ENCODE measurements around the gene TECPR1.

Gene TECPR1

DNA sequence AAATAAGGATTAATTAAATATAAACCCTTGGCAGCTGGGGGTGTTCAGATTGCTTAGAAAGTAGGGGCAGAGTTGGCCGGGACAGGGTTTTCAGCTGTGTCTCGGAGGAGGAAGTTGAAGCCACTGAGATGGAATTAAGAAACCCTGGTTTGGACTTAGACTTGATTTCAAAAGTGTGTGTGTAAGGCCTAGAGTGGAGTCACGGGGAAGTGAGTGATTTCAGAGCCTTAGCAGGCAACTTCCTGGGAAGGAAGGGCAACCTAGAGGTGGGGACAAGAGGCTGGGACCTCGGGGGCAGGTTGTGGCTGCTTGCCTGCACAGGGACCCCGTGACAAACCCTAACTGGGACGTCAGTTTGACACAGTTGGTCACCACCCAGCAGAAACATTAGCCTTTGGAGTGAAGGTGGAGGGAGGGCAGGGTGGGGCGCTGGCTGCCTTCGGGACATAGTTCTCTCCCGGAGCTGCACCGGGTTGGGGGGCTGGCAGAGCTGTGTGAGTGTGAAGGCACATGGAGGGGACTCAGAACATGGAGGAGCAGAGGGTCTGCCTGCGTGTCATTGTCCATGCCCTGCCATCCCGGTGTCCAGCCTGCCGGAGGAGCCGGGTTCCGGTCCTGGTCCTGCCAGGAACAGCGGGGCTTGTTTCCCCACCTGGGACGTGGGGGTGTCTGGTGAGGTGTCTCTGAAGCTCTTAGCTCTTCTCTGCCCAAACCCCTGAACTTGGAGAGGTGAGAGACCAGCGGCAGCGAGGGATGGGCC, 31.3 kb upstream of the TECPR1 start:
- DNase-seq (ENCODE audit: low spot score) = no peak

DNA sequence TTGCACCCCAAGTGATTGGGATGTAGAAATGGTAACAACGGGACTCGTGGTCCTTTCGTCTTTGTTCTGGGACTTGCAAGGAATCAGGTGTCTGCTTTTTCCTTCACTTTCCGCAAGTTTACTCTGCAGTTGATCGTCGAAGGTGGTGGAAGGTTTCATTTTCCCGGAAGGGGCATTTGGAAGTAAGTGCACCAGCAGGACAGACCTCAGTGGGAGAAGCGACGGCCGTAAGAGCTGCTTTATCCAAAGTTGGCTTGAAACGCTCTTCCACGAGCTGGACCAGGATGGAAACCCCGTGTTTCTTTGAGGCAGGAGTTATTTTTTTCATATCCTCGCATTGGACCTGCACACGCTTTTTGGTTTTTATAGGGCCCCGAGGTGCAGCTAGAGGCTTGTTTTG, 30.7 kb upstream of the TECPR1 start:
- DNase-seq (ENCODE audit: low spot score) = no peak

DNA sequence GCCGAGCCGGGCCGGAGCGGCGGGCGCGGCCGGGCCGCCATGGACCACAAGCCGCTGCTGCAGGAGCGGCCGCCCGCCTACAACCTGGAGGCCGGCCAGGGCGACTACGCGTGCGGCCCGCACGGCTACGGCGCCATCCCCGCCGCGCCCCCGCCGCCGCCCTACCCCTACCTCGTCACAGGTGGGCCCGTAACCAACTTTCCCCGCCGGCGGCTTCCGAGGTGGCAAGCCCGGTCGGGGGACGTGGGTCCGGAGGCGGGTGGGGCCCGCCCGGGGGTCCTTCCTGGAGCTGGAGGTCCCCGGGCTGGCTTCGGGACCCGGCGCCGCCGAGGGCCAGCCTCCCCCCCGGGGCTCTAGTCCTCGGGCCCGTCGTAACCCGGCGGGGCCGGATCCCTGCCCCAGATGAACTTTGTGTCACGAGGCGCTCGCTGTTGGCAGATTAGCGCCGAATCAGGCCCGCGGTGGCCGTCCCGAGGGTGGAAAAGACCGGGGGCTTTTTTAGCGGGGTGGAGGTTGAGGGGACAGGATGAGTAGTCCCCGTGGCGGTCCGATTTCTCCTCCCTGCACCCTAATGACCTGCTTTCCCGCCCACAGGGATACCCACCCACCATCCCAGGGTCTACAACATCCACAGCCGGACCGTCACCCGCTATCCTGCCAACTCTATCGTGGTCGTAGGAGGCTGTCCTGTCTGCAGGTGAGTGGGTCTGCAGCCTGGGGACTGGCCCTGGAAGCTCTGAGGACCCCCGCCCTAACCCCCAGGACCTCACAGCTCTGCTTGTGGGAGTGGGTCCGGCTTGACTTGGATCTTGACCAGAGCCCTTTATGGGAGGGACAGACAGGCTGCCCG, 29.9 kb upstream of the TECPR1 start:
- peak; percentile 34 for DNase-seq (ENCODE audit: low spot score)

DNA sequence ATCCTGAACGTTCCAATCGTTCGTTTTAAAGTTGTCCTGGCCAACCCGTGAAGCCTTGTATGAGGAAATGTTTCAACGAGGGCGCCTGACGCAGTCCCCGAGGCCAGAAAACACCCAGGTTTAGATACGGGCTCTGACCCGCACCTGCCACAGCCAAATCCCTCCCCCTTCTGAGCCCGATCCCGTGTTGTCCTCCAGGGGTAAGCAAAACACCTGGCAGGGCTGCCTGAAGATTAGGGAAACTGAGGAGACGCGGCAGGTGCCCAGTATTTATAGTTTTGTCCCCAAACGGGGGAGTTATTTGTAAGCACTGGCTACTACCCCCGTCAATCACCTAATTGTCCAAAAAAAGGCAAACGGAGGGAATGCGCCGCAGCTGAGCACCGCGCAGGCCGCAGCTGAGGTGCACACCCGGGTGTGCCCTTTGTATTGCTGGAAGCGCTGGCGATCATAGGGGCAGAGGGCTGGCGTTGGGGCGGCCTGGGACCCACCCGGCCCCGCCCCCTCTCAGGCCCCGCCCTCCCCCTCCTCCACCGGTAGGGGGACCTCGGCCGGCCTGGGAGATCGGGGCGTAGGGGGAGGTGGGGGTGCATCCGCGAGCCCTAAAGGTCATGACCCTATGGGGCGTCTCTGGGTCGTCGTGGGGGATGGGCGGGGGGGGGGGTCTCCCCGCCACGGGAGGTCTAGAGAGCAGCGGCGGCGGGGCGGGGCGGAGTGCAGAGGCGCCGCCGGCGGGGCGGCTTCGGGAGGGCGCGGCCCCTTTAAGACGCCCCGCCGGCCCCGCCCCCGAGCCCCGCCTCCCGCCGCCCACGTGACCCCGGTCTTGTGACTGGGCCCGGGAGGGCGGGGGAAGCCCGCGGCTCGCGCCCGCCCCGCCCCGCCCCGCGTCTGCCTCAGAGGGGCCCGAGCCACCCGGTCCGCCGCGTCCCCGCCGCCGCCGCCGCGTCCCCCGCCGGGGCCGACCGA, 29.0 kb upstream of the TECPR1 start, which contains the start of gene BRI3:
Gene BRI3 (plus strand): TSS at position 896 of the 966 bp plus-strand sequence. CDS start 110 bp downstream, outside the sequence.
- peak; percentile 93 for DNase-seq (ENCODE audit: low spot score)

DNA sequence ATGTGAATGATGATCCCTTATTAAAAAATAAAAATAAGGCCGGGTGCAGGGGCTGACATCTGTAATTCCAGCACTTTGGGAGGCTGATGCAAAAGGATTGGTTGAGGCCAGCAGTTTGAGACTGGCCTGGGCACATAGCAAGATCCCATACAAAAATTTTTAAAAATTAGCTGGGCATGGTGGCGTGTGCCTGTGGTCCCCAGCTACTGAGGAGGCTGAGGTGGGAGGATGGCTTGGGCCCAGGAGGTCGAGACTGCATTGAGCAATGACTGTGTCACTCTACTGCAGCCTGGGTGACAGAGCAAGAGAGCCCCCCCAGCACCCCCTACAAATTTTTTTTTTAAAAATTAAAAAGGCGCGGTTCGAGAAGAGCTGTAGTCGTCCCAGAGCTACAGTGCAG, 28.3 kb upstream of the TECPR1 start:
- DNase-seq (ENCODE audit: low spot score) = no peak

DNA sequence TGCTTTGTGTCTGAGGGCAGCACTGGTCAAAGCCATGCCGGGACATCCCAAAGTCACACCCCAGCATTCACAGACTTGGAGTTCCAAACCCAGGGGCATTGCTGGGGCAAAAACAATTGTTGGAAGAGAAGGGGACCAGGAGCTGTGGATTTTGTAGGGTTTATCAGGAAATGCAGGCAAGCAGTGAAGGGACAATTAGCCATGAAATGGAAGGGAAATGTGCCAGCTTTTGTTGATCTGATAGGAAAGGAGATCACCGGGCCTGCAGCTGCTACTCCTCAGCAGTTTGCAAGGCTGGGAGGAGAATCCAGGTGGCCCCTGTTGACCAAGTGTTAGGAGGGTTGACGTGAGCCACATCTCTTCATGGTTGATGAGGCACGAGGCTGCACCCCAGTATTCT, 26.9 kb upstream of the TECPR1 start:
- no peak for DNase-seq (ENCODE audit: low spot score)

DNA sequence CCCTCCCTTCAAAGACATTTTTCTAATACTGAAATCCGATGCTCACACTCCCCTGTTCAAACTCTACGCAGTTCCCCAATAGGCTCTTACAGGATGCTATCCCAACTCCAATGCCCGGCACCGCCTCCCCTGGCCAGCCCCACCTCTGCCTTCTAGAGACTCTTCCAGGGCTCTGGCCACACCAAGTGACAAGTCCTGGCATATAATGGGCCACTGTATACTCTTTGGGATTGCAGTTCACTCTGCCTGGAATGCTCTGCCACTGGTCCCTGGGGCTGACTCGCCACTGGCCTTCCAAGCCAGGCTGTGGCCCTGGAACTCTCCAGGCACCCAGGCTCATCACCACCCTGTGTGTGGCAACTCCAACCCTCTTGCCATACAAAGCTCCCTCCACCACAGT, 26.4 kb upstream of the TECPR1 start:
- no peak for DNase-seq (ENCODE audit: low spot score)

DNA sequence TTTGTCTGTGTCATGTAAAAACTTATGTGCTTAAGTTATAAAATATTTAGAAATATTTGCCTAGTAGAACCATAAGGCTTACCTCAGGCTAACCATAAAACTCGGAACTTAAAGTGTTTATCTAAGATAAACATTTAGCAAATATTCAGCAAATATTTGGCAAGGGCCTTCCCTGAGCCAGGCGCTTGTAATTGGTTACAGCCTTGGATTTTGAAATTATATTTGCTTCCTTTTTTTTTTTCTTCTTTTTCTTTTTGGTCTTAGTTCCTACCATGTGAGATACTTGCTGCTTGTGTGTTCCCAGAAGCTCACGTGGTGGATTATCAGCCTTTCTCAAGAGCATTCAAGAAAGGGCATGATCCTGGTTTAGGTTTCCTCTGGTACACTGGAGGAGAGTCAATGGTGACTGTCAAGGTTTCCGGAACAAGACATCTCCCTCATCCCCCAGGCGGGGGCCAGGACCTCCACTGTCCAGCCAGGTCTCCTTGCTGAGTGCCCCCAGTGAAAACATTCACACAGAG, 24.3 kb upstream of the TECPR1 start:
- no peak for DNase-seq (ENCODE audit: low spot score)

DNA sequence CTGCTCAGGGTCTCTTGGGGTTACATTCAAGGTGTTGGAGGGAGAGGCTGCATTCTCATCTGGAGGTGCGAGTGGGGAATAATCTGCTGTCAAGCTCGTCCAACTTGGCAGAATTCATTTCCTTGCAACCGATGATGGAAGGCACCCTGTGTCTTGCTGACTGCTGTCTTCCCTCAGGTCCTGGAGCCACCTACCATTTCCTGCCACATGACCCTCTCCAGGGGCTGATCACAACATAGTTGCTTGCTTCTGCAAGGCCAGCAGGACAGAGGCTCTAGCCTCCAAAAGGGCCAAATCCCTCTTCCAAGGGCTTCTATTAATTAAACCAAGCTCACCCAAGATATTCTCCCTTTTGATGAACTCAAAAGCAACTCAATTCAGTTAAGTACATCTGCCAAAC, 15.3 kb upstream of the TECPR1 start:
- no peak for DNase-seq (ENCODE audit: low spot score)

DNA sequence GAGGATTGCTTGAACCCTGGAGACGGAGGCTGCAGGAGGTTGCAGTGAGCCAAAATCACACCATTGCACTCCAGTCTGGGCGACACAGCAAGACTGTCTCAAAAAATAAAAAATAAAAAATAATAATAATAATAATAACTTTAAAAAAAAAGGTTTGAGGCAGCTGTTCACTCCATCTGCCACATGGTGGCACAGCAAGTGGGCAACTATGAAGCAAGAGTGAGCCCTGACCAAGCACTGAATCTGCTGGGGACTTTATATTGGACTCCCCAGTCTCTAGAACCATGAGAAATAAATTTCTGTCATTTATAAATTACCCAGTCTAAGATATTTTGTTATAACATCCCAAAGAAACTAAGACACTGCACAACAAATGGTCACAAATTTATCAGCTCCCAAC, 14.8 kb upstream of the TECPR1 start:
- DNase-seq (ENCODE audit: low spot score) = peak; percentile 18

DNA sequence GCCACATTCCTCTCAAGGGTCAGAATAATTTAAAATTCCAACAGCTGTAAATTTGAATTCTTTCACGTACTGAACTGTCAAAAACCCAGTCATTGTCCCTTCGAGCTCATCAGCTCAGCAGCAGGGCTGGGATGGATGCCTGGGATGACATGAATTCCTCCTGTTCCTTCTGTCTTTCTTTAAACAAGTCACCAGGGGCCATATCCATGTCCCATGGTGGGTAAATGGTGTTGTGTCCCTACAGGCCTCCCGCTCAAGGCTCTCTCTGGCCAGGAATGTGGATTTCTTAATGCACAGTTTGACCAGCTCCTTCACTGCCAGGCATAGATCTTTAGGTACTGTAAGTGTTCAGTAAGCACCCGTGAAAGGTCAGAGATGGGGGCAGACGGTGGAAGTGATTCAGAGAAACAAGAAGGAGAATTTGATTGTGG, 13.8 kb upstream of the TECPR1 start:
- no peak for DNase-seq (ENCODE audit: low spot score)

DNA sequence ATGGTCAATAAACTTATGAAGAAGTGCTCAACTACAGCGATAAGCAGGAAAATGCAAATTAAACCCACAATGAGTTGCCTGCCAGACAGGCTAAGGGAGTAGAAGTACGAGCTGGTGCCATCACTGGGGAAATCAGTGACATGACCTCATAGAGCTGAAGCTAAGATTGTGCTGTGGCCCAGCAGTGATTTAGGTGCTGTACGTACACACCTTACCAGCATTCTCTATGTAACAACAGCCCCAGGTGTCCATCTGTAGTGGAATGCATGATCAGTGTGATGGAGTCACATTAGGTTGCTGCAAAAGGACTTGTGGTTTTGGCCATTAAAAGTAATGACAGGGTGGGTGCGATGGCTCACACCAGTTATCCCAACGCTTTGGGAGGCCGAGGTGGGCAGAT, 5.7 kb upstream of the TECPR1 start:
- DNase-seq (ENCODE audit: low spot score) = no peak

DNA sequence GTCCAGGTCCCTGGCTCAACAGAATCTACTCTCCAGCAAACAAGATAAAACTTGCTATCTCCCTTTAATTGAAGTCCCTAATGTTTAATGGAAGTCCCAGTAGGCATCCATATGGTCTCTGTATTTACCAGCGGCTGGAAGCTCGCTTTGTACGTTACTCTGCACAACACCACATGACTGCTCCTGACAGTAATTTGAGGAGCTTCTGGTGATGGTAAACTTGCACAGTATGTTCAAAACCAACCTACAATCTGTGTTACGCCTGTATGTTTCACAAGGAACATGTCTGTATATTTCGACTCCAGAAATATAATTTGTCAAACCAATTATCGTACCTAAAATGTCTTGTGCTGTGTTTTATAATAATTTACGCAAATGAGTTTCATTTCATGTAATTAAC, 4.4 kb upstream of the TECPR1 start:
- no peak for DNase-seq (ENCODE audit: low spot score)

DNA sequence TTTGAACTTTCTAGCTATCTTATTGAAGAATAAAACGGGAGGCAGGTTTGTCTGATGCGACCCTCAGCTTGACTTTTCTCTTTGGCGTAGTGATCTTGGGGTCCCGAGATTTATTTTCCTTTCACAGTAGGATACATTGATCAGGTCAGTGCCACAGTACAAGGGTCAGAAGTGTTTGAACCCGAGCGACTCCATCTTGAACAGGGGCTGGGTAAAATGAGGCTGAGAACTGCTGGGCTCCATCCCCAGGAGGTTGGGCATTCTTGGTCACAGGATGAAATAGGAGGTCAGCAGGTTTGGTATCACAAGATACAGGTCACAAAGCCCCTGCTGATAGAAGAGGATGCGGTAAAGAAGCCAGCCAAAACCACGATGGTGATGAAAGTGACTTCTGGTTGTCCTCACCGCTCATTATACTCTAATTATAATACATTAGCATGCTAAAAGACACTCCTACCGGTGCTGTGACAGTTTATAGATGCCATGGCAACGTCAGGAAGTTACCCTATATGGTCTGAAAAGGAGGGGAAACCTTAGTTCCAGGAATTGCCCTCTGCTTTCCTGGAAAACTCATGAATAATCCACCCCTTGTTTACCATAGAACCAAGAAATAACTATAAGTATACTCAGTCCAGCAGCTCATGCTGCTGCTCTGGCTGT, 3.0 kb upstream of the TECPR1 start:
- peak; percentile 46 for DNase-seq (ENCODE audit: low spot score)

DNA sequence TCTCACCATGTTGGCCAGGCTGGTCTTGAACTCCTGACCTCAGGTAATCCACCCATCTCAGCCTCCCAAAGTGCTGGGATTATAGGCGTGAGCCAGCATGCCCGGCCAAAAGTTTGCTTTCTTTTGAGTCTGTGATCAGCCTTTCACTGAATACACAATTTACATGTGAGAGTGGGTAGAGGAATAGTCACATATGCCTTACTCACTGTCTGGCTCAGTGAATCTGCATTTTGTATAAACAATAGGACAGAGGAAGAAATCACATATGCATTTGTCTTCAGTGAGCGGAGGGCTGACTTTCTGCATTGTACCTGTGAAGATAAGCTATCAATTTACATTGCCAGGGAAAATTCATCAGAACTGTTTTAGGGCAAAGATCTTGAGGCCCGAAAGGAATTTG, 2.5 kb upstream of the TECPR1 start:
- no peak for DNase-seq (ENCODE audit: low spot score)

DNA sequence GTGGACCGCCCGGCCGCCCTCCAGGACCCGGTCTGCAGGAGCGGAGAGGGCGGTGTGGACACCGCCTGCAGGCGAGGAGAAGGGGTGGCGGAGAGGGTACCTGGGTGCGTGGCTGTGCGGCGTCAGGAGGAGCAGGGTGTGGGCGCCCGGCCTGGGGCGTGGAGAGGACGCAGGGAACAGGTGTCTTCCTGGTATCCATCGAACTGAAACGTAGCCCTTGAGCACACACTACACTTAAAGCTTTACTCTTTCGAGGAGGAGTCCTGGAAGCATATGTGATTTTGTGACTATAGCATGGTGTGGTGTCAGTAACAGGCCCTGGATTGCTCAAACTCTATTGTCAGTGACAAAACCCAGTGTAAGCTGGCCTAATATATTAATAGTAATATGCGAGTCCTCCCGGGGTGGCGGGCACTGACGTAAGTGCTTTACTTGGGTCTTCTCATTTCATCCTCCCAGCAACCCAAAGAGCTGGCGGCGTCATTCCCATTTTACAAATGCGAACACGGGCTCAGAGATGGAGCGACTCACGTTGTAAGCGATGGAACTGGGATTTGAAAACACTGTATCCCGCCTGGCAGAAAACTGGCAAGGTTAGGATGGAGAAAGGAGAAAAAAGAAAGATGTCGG, 508 bp upstream of the TECPR1 start:
- no peak for DNase-seq (ENCODE audit: low spot score)

DNA sequence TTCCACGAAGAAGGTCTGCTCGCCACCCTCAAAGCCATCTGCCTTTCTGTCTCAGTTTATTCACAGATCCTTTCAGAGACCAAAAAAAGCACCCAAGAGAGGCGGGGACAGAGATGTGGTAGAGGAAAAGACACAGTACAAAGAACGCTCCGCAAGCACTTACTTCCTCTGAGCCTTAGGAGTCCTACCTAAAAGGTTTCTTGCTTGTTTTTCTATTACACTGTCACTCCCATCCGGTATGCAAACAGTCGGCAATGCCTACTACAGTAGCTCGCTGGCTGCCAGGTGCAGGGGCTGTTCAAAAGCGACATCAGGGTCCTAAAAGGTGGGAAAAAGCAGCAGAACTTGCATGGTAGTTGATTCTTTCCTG, 816 bp downstream of the TECPR1 start:
- DNase-seq (ENCODE audit: low spot score) = no peak

DNA sequence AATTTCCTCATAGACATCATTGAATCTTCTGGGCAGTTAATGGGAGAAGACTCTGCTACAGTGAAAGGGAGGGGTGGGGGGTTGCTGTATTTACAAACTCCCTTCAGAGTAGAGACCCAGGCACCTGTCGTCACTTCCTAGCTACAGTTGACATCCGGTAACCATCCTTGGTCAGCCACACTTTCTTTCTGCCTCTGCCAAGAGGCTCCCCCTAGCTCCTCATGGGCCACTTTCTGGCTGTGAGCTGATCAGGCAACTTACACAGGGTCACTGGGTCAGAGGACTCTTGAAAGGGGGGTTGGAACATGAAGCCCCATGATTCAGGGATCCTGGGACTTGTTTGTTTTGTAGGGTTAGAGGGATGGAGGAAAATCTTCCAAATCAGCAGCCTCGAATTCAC, 1.2 kb downstream of the TECPR1 start:
- no peak for DNase-seq (ENCODE audit: low spot score)

DNA sequence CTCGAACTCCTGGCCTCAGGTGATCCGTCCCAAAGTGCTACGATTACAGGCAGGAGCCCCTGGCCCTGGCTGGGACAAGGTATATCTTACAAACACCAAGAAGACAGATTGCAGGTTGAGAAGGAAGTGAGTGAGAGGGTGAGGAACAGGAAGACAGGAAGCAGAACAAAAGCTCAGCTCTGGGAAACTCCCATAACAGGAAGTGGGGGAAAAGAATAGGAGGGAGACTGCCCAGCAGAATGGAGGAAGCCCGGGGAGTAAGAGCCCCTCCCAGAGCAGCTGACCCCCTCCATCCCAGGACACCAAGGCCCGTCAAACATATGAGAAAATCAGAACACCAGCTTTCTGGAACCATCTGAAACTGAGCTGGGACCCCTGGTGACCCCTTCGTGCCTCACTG, 2.9 kb downstream of the TECPR1 start:
- no peak for DNase-seq (ENCODE audit: low spot score)

DNA sequence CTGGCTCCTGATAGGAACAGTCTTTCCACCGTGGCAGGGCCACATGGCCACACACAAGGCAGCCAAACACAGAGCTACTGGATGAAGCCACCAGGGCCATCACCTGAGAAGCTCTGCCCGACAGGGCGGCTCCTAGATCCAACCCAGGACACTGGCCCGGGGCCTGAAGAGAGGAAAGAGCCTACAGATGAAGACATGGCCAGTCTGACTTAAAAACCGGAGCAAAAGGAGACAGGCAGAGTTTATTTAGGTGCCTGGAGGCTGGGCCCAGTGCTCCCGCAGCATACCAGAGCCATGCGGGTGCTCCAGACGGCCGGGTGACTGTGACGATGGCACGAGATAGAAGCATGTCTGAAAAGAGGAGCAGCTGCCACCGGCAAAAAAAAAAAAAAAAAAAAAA, 3.9 kb downstream of the TECPR1 start:
- no peak for DNase-seq (ENCODE audit: low spot score)

DNA sequence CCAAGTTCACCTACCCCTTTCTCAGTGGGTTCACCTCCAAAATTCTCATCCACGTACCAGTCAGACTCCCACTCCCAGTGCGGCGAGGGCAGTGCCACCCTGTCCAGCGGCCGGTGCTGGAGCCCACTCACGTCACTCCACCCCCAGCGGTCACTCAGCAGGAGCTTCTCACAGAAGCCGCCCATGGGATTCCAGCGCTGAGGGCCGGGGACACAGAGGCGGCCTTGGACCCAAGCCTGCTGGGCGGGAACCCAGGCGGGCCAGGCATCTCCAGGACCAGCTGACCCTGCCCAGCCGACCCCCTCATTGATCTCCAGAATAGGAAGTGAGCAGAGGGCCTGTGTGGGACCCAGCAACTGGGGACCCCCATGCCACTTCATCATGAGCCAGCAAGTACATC, 7.2 kb downstream of the TECPR1 start:
- no peak for DNase-seq (ENCODE audit: low spot score)
